ENCODE data around the gene POLR2J3.
"Not testable (repeated sequence)": the region's sequence is repeated elsewhere in the genome, so short reads cannot be mapped to it uniquely, and the experiment has no call there.

POLR2J3 gene

DNA sequence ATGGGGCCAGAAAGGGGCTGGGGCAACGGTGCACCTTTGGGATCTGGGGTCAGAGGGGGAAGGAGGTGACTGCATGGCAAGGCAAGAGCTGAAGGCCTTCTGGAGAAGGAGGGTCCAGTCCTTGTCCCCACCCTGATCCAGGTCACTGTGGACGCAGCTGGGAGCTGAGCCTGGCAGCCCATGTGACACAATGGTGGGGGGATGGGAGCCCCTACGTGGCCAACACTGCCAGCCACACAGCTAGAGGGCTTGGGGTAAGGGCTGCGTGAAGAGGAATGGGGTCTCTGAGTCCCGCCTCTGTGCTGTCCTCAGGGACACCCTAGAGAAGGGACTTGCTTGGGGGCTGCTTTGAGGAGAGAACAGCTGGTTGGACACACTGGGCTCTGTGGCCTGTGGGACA is 9.3 kb upstream of the POLR2J3 start:
- not testable (repeated sequence) for DNase-seq

DNA sequence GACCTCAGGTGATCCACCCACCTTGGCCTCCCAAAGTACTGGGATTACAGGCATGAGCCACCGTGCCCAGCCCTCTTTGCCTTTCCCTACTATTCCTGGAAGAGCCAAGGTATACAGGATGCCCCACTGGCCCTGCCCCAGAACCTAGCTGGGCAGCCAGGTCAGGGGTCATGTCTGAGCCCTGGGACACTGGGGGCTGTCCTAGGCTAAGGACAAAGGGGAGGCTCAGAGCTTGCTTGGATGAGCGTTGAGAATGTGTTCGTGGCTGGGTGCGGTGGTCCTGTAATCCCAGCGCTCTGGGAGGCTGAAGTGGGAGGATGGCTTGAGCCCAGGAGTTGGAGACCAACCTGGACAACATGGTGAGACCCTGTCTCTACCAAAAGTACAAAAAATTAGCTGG is 6.1 kb upstream of the POLR2J3 start:
- DNase-seq: not testable (repeated sequence)

GRCh38 chr7:102577315-102578240 is 5.2 kb upstream of the POLR2J3 start:
- not testable (repeated sequence) for DNase-seq

GRCh38 chr7:102576363-102576762 is 4.0 kb upstream of the POLR2J3 start:
- not testable (repeated sequence) for DNase-seq

DNA sequence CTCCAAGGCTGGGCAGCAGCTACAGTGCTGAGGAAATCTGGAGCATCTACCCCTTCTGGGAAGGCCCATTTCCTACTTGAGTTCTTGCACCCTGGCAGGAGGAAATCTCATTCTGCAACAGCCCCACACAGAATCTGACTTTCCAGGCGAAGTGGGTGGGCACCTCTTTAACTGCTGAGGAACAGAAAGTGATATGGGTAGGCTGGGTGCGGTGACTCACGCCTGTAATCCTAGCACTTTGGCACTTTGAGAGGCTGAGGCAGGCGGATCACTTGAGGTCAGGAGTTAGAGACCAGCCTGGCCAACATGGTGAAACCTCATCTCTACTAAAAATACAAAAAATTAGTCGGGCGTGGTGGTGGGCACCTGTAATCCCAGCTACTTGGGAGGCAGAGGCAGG is 2.2 kb upstream of the POLR2J3 start:
- not testable (repeated sequence) for DNase-seq

- DNase-seq: not testable (repeated sequence)
Observed at GRCh38 chr7:102568620-102569019, 3.8 kb downstream of the POLR2J3 start.

- DNase-seq: not testable (repeated sequence)
Observed at GRCh38 chr7:102550808-102551422, 21.5 kb downstream of the POLR2J3 start, which contains the start of gene SPDYE2. Gene SPDYE2 (plus strand): TSS chr7:102551226. CDS start chr7:102553256, 2,030 bp downstream.

- not testable (repeated sequence) for DNase-seq
Observed at GRCh38 chr7:102546353-102546752, 26.0 kb downstream of the POLR2J3 start.

DNA sequence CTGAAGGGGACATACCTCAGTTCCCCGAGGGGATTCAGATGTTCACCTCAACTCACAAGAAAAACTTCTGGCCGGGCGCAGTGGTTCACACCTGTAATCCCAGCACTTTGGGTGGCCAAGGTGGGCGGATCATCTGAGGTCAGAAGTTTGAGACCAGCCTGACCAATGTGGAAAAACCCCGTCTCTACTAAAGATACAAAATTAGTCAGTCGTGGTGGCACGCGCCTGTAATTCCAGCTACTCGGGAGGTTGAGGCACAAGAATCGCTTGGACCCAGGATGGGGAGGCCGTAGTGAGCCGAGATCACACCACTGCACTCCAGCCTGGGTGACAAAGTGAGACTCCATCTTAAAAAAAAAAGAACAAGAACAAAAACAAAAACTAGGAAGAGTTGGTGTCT is 27.1 kb downstream of the POLR2J3 start:
- not testable (repeated sequence) for DNase-seq

DNA sequence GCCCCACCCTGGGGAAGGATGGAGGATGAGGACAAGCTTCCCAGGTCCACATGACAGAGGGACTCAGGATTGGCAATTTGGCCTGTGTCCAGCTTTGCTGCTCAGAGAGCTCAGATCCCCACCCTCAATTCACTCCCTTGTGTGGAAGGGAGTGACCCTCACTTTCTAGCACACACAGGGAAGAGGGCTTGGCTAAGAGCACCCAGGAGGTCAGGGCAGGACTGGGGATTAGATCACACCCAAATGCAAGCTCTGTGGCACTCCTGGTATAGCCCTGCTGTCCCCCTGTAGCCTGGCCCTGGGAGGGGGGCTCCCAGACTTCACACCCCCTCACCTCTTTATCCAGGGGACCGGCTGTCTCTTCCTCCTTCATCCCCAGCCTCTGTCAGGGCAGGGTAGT is 28.0 kb downstream of the POLR2J3 start:
- not testable (repeated sequence) for DNase-seq

DNA sequence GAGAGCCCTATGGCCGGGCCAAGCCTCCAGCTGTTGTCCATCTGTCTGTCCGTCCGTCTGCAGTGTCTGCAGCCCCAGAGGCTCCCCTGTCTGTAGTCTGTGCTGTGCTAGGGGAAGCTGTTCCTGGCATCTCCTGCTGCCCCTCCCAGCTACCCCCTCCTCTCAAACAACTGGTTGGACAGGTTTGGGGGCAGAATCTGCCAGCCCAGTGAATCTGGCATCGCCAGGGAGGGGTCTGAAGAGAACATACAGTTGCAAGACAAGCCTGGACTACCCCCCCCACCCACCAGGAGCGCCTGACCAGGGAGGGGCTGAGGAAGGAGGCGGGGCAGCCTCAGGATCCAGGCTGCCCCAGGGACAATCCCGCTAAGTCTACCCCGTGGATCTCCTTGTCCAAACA is 28.8 kb downstream of the POLR2J3 start, which contains the start of gene UPK3BL2:
Gene UPK3BL2 (minus strand): TSS at position 101 of the 400 bp plus-strand sequence. CDS start 60 bp downstream, at position 41.
- DNase-seq: not testable (repeated sequence)

- not testable (repeated sequence) for DNase-seq
Observed at GRCh38 chr7:102542771-102543170, 29.6 kb downstream of the POLR2J3 start.

GRCh38 chr7:102542083-102542482 is 30.3 kb downstream of the POLR2J3 start:
- not testable (repeated sequence) for DNase-seq

- DNase-seq: not testable (repeated sequence)
Observed at GRCh38 chr7:102540604-102541003, 31.8 kb downstream of the POLR2J3 start.

DNA sequence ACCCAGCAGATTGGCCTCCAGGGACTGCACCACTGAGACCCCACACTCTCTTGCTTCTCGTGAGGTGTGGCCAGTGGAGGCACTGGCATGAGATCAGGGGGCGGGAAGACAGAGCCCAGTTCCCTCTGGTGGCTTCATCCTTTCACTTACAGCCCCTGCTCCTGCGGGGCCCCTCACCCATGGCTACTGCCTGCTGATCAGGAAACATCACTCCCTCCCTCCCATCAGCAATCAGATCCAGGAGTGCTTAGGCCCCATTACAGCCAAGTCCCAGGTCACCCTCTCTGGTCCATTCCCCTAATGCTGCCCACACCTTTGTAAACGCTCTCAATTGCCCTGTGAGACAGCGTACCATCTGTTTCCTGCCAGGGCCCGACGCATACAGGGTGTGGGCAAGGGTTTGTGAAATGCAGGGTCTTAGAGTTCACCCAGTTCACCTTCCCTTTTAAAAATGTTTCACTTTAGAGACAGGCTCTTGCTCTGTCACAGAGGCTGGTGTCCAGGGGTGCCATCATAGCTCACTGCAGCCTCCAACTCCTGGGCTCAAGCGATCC is 37.2 kb downstream of the POLR2J3 start:
- not testable (repeated sequence) for DNase-seq

GRCh38 chr7:102532127-102532526 is 40.3 kb downstream of the POLR2J3 start:
- DNase-seq: not testable (repeated sequence)

GRCh38 chr7:102531583-102531982 is 40.8 kb downstream of the POLR2J3 start:
- DNase-seq: not testable (repeated sequence)

GRCh38 chr7:102527822-102528793 is 44.3 kb downstream of the POLR2J3 start:
- DNase-seq: not testable (repeated sequence)

- not testable (repeated sequence) for DNase-seq
Observed at GRCh38 chr7:102527182-102527581, 45.2 kb downstream of the POLR2J3 start.

GRCh38 chr7:102524803-102525202 is 47.6 kb downstream of the POLR2J3 start:
- DNase-seq: not testable (repeated sequence)

DNA sequence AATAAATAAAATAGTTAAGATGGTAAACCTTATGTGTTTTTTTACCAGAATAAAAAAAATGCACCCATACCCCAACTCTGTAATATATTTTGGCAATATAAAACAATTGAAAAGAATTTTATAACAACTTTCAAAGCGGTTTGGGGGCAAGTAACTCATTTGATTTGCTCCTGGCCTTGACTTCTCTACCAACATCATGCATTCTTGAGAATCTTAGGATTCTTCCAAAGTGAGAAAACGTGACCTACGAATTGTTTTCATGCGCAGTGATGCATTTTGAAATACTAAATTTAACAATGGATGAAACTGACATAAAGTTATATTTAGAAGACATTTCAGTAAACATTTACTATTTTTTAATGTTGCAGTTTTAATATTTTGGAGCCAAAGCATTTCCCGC is 51.6 kb downstream of the POLR2J3 start:
- not testable (repeated sequence) for DNase-seq

All from stimulated activated CD4-positive, alpha-beta T cell treated with anti-CD3 and anti-CD28 coated beads, Interleukin-4, amount 100 ng/mL, for 1 hour (primary cell).